Esophagus squamous epithelium (tissue), 4 donors: ENCODE measurements around the gene APOBEC3G.

Source experiments
- CTCF ChIP-seq, 6 experiments: fragments of 450-650 bp in 4 of 6; fragments of 200-600 bp in 2 of 6; sonication (generic) in 2 of 6; IDR thresholded peaks; one replicate each; pipeline ENCODE4 v1.5.1; 2016 to 2019; ENCODE audit warnings: antibody characterized with exemption in 6 of 6, mild to moderate bottlenecking in 4 of 6, moderate library complexity in 4 of 6
- POLR2A ChIP-seq, 4 donors: fragments of 450-650 bp; IDR thresholded peaks; one replicate each; pipeline ENCODE4 v1.6.1; 2017; ENCODE audit warnings: antibody characterized with exemption in 4 of 4, mild to moderate bottlenecking in 4 of 4, moderate library complexity in 3 of 4

DNA sequence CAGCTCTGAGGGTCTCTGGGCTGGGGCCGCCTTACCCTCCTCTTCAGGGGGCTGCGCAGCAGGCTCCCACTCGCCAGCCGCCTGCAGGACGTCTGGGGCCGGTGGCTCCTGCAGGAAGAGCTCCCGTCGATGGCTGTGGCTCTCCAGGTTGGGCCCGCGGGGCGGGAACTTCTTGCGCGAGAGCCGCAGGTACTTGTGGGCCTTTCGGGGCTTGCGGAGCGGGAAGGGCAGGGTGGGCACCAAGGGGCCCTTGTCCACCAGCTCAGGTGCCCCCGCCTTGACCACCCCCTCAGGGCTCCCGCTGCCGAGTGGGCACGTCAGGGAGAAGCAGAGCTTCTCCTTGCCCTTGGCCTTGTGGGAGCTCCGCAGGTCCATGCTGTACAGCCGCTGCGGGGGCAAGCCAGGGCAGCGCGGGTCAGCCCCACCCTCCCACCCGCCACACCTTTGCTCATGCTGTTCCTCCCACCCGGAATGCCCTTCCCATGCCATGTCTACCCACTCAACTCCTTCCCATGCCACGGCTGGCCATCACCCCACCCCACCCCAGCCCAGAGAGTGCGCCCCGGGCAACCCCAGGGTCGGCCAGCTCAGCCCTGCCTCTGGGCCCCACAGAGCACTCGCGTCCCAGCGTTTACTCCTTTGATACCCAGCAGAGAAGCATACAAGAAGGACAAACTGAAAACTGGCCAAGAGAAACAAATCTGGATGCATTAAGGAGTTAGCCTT is 57.5 kb downstream of the APOBEC3G start:
- no peak for TF ChIP-seq CTCF (IDR thresholded peaks at IDR 0.05)
- no peak for TF ChIP-seq POLR2A (IDR thresholded peaks at IDR 0.05)
